Inflammatory macrophage (primary cell): ENCODE data around the gene SPRING1.

ENCODE experiments used
- DNase-seq, 2 donors: peaks; one replicate each; pipeline ENCODE4 v3.0.0-alpha.2; 2020 to 2022

Gene SPRING1

GRCh38 chr12:116708826-116709756, 28.8 kb downstream of the SPRING1 start:
- DNase-seq = peak; percentile 44 to 52

- no peak for DNase-seq
Observed at GRCh38 chr12:116707751-116708150, 30.1 kb downstream of the SPRING1 start.

GRCh38 chr12:116703214-116703795, 34.6 kb downstream of the SPRING1 start:
- peak; percentile 55 to 78 for DNase-seq

- DNase-seq = no peak
Observed at GRCh38 chr12:116701432-116701831, 36.4 kb downstream of the SPRING1 start.

GRCh38 chr12:116700066-116700465, 37.8 kb downstream of the SPRING1 start:
- DNase-seq = no peak

- DNase-seq = no peak
Observed at GRCh38 chr12:116698554-116699075, 39.3 kb downstream of the SPRING1 start.

- no peak for DNase-seq
Observed at GRCh38 chr12:116698116-116698515, 39.8 kb downstream of the SPRING1 start.

GRCh38 chr12:116697716-116698115, 40.2 kb downstream of the SPRING1 start:
- DNase-seq = no peak

- peak; percentile 12 to 40 for DNase-seq
Observed at GRCh38 chr12:116697305-116697704, 40.6 kb downstream of the SPRING1 start.

GRCh38 chr12:116695464-116695725, 42.5 kb downstream of the SPRING1 start:
- no peak for DNase-seq

- DNase-seq = no peak
Observed at GRCh38 chr12:116694653-116695463, 43.0 kb downstream of the SPRING1 start.

GRCh38 chr12:116693286-116694227, 44.3 kb downstream of the SPRING1 start:
- no peak for DNase-seq

- no peak for DNase-seq
Observed at GRCh38 chr12:116692605-116693004, 45.3 kb downstream of the SPRING1 start.

GRCh38 chr12:116691636-116692035, 46.2 kb downstream of the SPRING1 start:
- no peak for DNase-seq

- DNase-seq = no peak
Observed at GRCh38 chr12:116691205-116691604, 46.7 kb downstream of the SPRING1 start.

GRCh38 chr12:116689979-116690744, 47.7 kb downstream of the SPRING1 start:
- no peak for DNase-seq

GRCh38 chr12:116689521-116689920, 48.3 kb downstream of the SPRING1 start:
- DNase-seq = no peak
